H9 (cell line): Measurements from ENCODE around the gene RND3. TPM values are rescaled to one million over a fixed set of nuclear protein-coding genes. Genes with fewer than 3 reads are reported as not detected.

Source experiments
- DNase-seq: peaks from one replicate; pipeline ENCODE4 v3.0.0-alpha.2; 2017
- H2AFZ ChIP-seq: one replicate; pipeline ENCODE4 v1.6.1; 2013; ENCODE audit warnings: mild to moderate bottlenecking, low read length, control low read depth, moderate library complexity
- H2AK5ac ChIP-seq: 2 replicates; pipeline ENCODE4 v1.6.1; 2013; ENCODE audit warnings: low read length, control low read depth, mixed read lengths; ENCODE audit not compliant: insufficient read length
- H2BK120ac ChIP-seq: one replicate; pipeline ENCODE4 v1.6.1; 2013; ENCODE audit warnings: low read depth, mild to moderate bottlenecking, low read length, control low read depth, inconsistent platforms; ENCODE audit not compliant: poor library complexity, severe bottlenecking
- H2BK12ac ChIP-seq: 2 replicates; pipeline ENCODE4 v1.6.1; 2013; ENCODE audit warnings: low read length, control low read depth, mixed read lengths, low read depth; ENCODE audit not compliant: insufficient read length
- H2BK15ac ChIP-seq: 2 replicates; pipeline ENCODE4 v1.6.1; 2013; ENCODE audit warnings: low read depth, low read length, control low read depth
- H2BK20ac ChIP-seq: one replicate; pipeline ENCODE4 v1.6.1; 2013; ENCODE audit warnings: low read depth, mild to moderate bottlenecking, low read length, control low read depth, inconsistent platforms; ENCODE audit not compliant: poor library complexity, severe bottlenecking
- H2BK5ac ChIP-seq: 2 replicates; pipeline ENCODE4 v1.6.1; 2013; ENCODE audit warnings: low read length, control low read depth, mixed read lengths; ENCODE audit not compliant: insufficient read length
- H3K14ac ChIP-seq: 2 replicates; pipeline ENCODE4 v1.6.1; 2013; ENCODE audit warnings: low read length, control low read depth; ENCODE audit not compliant: insufficient read depth
- H3K18ac ChIP-seq: 2 replicates; pipeline ENCODE4 v1.6.1; 2013; ENCODE audit warnings: low read depth, mild to moderate bottlenecking, mixed read lengths, low read length, control low read depth; ENCODE audit not compliant: insufficient read length
- H3K23ac ChIP-seq: 2 replicates; pipeline ENCODE4 v1.6.1; 2013; ENCODE audit warnings: low read length, control low read depth, mixed read lengths, low read depth; ENCODE audit not compliant: insufficient read length
- H3K23me2 ChIP-seq: 2 replicates; pipeline ENCODE4 v1.6.1; 2013; ENCODE audit warnings: low read depth, mild to moderate bottlenecking, mixed read lengths, low read length, control low read depth; ENCODE audit not compliant: insufficient read length, poor library complexity, severe bottlenecking
- H3K27ac ChIP-seq: 2 replicates; pipeline ENCODE4 v1.5.1; 2013; ENCODE audit warnings: low read length, control low read depth, mixed read lengths, low read depth; ENCODE audit not compliant: insufficient read length
- H3K27me3 ChIP-seq: 2 replicates; pipeline ENCODE4 v1.6.1; 2013; ENCODE audit warnings: low read length, control low read depth, inconsistent platforms; ENCODE audit not compliant: insufficient read depth
- H3K4ac ChIP-seq: 2 replicates; pipeline ENCODE4 v1.6.1; 2013; ENCODE audit warnings: low read depth, mild to moderate bottlenecking, control low read depth, inconsistent platforms, low read length, moderate library complexity
- H3K4me1 ChIP-seq: 2 replicates; pipeline ENCODE4 v1.6.1; 2013; ENCODE audit warnings: low read length, control low read depth, inconsistent platforms; ENCODE audit not compliant: insufficient read depth
- H3K4me2 ChIP-seq: 2 replicates; pipeline ENCODE4 v1.6.1; 2013; ENCODE audit warnings: low read length, control low read depth, mixed read lengths; ENCODE audit not compliant: insufficient read length, insufficient read depth
- H3K56ac ChIP-seq: 2 replicates; pipeline ENCODE4 v1.6.1; 2013; ENCODE audit warnings: low read depth, mild to moderate bottlenecking, mixed read lengths, low read length, control low read depth; ENCODE audit not compliant: insufficient read length
- H3K79me1 ChIP-seq: 2 replicates; pipeline ENCODE4 v1.6.1; 2013; ENCODE audit warnings: low read depth, mild to moderate bottlenecking, moderate library complexity, low read length, control low read depth, inconsistent platforms; ENCODE audit not compliant: insufficient read depth, poor library complexity, severe bottlenecking
- H3K79me2 ChIP-seq: 2 replicates; pipeline ENCODE4 v1.6.1; 2013; ENCODE audit warnings: low read length, control low read depth, inconsistent platforms; ENCODE audit not compliant: insufficient read depth
- H3K9ac ChIP-seq: 2 replicates; pipeline ENCODE4 v1.6.1; 2013; ENCODE audit warnings: low read length, control low read depth, mixed read lengths; ENCODE audit not compliant: insufficient read length; ENCODE audit errors: extremely low read depth
- H3K9me3 ChIP-seq: one replicate; pipeline ENCODE4 v1.6.1; 2013; ENCODE audit warnings: low read depth, low read length, inconsistent platforms; ENCODE audit not compliant: control insufficient read depth
- H3T11ph ChIP-seq: one replicate; pipeline ENCODE4 v1.6.1; 2013; ENCODE audit warnings: mild to moderate bottlenecking, low read length, control low read depth, inconsistent platforms
- H4K20me1 ChIP-seq: one replicate; pipeline ENCODE4 v1.6.1; 2013; ENCODE audit not compliant: control insufficient read depth, insufficient read length, insufficient read depth
- H4K5ac ChIP-seq: 2 replicates; pipeline ENCODE4 v1.6.1; 2013; ENCODE audit warnings: low read depth, mild to moderate bottlenecking, mixed read lengths, low read length, control low read depth; ENCODE audit not compliant: insufficient read length
- H4K8ac ChIP-seq: replicated peaks from 2 replicates; pipeline ENCODE4 v1.6.1; 2013; ENCODE audit warnings: low read length, control low read depth, mixed read lengths, low read depth; ENCODE audit not compliant: insufficient read length
- H4K91ac ChIP-seq: 2 replicates; pipeline ENCODE4 v1.6.1; 2013; ENCODE audit warnings: low read depth, mild to moderate bottlenecking, moderate library complexity, mixed read lengths, low read length, control low read depth; ENCODE audit not compliant: insufficient read length
- H3K27ac Mint-ChIP-seq, 3 experiments: 2 replicates in 2 of 3; 3 replicates in 1 of 3; pipeline ENCODE4 v1.8.0; 2020 to 2021; ENCODE audit warnings: mixed read lengths in 3 of 3, mild to moderate bottlenecking in 1 of 3, moderate library complexity in 1 of 3
- H3K27me3 Mint-ChIP-seq: 2 replicates; pipeline ENCODE4 v1.8.0; 2021; ENCODE audit warnings: low read depth, mild to moderate bottlenecking, moderate library complexity, mixed read lengths
- H3K36me3 Mint-ChIP-seq, 3 experiments: 2 replicates in 2 of 3; 3 replicates in 1 of 3; pipeline ENCODE4 v1.8.0; 2020 to 2021; ENCODE audit warnings: low read depth in 3 of 3, mixed read lengths in 3 of 3; ENCODE audit not compliant: insufficient read depth in 1 of 3
- H3K4me1 Mint-ChIP-seq, 2 experiments: 2 replicates each; pipeline ENCODE4 v1.8.0; 2020; ENCODE audit warnings: mixed read lengths in 2 of 2
- H3K4me3 Mint-ChIP-seq, 2 experiments: 2 replicates in 1 of 2; 3 replicates in 1 of 2; pipeline ENCODE4 v1.8.0; 2020 to 2021; ENCODE audit warnings: mild to moderate bottlenecking in 2 of 2, mixed read lengths in 2 of 2, moderate library complexity in 1 of 2
- H3K9me3 Mint-ChIP-seq, 2 experiments: 2 replicates in 1 of 2; 3 replicates in 1 of 2; pipeline ENCODE4 v1.8.0; 2020; ENCODE audit warnings: mild to moderate bottlenecking in 2 of 2, mixed read lengths in 2 of 2, moderate library complexity in 1 of 2
- WGBS: extraction: QIAGEN DNeasy Blood & Tissue Kit; methylation state at CpG from one replicate; pipeline ENCODE4 v1.1.7; 2013; ENCODE audit warnings: missing lambda C conversion rate, low lambda C conversion rate, mixed read lengths; ENCODE audit not compliant: insufficient read length; ENCODE audit errors: extremely low coverage; 5-methylcytosine and 5-hydroxymethylcytosine counted together
- total RNA-seq: library from RNA; stranded (reverse); gene quantifications from 2 replicates; pipeline ENCODE4 v1.2.1, GENCODE V29; 2021
- TF ChIP-seq, protein P1 (sequence below): fragments of 200-600 bp; sonication (generic); conservative IDR thresholded peaks from 3 replicates; pipeline ENCODE4 v1.8.0; 2021; ENCODE audit warnings: antibody characterized with exemption, mild to moderate bottlenecking

RND3 gene
- total RNA-seq, 1 experiment from 2014 or later = 62.6 TPM

DNA sequence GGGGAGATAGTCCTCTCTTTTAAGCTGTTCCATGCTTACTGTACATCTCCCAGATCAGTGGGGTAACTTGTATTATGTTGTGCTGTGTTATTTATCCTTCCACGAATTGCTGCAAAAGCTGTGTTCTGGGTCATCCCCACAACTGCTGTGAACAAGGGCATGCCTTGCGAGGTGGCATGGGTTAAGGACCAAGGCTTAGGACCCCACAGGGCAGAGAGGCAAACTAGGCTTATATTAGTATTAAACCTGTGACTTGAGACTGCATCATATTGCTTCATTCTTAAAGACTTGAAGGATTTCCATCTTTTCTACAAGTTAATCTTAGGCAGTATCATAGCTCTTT is 19.9 kb downstream of the RND3 start:
- Histone ChIP-seq H2BK15ac (no peak overlapping the region), H2AFZ (no peak overlapping the region), H4K20me1 (no peaks in the 10 kb centered on the region), H3K9ac (no peak overlapping the region), H3K9me3 (no peaks in the 10 kb centered on the region), H3K4ac (no peak overlapping the region), H3K23ac (no peak overlapping the region), H2AK5ac (no peak overlapping the region), H2BK120ac (no peak overlapping the region), H3K27me3 (no peaks in the 10 kb centered on the region), H3T11ph (no peak overlapping the region), H4K91ac (no peak overlapping the region), H3K4me1 (no peaks in the 10 kb centered on the region; the same call in 1 of the 2 replicates), H3K27ac (no peak overlapping the region), H3K18ac (no peak overlapping the region), H2BK20ac (no peak overlapping the region), H4K8ac (no peak overlapping the region), H3K79me2 (no peaks in the 10 kb centered on the region), H2BK5ac (no peak overlapping the region), H3K56ac (no peak overlapping the region), H3K79me1 (no peaks in the 10 kb centered on the region), H3K23me2 (no peaks in the 10 kb centered on the region), H3K14ac (no peak overlapping the region), H2BK12ac (no peak overlapping the region), H4K5ac (no peak overlapping the region), H3K4me2 (no peak overlapping the region)
- H3K27ac Mint-ChIP-seq = no peak overlapping the region; a peak in 1 of 7 replicates
- H3K4me3 Mint-ChIP-seq = no peak overlapping the region
- H3K9me3 Mint-ChIP-seq = no peaks in the 10 kb centered on the region
- TF ChIP-seq, protein P1, sequence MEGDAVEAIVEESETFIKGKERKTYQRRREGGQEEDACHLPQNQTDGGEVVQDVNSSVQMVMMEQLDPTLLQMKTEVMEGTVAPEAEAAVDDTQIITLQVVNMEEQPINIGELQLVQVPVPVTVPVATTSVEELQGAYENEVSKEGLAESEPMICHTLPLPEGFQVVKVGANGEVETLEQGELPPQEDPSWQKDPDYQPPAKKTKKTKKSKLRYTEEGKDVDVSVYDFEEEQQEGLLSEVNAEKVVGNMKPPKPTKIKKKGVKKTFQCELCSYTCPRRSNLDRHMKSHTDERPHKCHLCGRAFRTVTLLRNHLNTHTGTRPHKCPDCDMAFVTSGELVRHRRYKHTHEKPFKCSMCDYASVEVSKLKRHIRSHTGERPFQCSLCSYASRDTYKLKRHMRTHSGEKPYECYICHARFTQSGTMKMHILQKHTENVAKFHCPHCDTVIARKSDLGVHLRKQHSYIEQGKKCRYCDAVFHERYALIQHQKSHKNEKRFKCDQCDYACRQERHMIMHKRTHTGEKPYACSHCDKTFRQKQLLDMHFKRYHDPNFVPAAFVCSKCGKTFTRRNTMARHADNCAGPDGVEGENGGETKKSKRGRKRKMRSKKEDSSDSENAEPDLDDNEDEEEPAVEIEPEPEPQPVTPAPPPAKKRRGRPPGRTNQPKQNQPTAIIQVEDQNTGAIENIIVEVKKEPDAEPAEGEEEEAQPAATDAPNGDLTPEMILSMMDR = no peak
- H3K27me3 Mint-ChIP-seq = no peaks in the 10 kb centered on the region
- no peak for DNase-seq
- H3K36me3 Mint-ChIP-seq = peaks cover 32 to 46% (median 36%) of the 10 kb centered on the region in 3 experiments; a peak in 6 of 7 replicates
- WGBS = no CpG with 5 or more reads among the region's 2 CpGs
- H3K4me1 Mint-ChIP-seq = no peaks in the 10 kb centered on the region
